GM18502 (cell line): ENCODE measurements around the gene ARAP2.

Experiments
- ATAC-seq: cut with Tn5 transposase; IDR thresholded peaks from one replicate; pipeline ENCODE4 v1.9.1; 2021; ENCODE audit warnings: mild to moderate bottlenecking; ENCODE audit not compliant: unreplicated experiment, poor library complexity

ARAP2 gene

DNA sequence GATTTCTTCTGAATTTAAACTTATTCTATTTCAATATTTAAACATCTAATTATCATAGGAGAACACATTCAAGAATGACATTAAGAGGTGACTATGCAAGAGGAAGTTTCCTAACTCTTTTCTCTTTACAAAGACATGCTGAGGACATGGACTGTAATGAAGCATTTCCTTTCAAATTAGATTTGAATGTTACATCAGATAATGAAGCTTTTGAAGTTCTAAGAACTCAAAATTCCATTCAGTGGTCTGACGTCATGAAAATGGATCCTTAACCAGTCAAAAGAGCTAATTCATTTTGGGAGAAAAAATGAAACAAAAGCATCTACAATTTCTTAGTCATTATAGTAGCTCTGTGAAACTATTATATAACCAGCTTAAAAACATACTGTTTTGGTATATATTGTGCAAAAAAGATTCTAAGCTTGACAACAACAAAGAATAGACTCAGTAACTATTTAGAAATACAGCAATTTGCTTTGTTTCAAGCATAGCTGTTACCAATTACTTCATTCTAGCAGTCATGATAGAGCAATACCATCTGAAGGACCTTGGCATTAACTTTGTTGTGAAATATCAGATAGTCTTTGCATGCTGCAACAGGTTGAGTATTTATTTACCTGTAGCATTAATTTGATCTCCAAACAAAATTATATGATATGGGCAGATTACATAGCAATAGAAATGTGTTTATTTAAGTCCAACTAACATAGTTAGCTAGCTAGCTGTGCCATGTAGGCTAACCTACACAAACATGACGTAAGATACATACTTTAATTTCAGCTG lies 23.4 kb upstream of the ARAP2 start:
- no peak for ATAC-seq

DNA sequence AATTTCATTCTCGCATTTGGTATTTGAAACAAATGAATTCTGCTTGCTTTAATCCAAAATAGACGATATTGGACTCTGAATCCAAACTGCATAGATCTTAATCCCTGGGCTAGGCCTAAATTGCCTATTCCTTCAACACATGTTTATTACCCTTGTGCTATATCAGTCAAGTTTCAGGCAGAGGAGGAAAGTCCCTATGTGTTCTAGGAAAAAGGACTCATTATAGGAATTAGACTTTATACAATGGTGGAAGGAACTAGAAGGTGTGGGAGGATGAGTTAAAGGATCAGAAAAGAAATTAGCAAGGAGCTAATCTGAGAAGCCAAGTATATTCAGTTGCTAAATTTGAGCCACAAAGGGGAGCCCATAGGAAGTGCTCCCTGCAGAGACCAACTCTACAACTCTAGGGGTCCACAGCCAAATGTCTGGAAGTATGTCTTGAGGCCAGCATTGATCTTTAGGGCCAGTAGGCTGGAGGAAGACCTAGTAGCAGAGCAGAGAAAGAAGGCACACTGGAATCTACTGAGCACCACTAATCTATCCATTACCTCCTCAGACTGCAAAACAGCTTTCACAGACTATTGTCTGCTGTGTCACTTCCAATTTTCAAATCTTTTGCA lies 20.0 kb upstream of the ARAP2 start:
- ATAC-seq: no peak

DNA sequence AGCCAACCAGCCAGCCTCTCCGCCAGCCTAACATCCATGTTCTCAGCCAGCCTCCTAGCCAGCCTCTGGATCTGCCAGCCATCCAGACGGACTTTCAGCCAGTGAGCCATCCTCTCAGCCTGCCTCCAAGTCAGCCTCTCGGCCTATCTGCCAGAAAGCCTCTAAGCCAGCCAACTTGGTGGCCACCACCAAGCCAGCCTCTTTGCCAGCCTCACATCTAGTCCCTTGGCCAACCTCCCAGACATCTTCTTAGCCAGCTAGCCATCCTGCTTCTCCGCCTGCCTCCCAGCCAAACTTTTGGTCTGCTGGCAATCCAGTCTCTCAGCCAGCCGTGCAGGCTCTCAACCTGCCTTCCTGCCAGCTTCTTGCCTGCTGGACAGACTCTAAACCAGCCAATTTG lies 16.4 kb upstream of the ARAP2 start:
- no peak for ATAC-seq

DNA sequence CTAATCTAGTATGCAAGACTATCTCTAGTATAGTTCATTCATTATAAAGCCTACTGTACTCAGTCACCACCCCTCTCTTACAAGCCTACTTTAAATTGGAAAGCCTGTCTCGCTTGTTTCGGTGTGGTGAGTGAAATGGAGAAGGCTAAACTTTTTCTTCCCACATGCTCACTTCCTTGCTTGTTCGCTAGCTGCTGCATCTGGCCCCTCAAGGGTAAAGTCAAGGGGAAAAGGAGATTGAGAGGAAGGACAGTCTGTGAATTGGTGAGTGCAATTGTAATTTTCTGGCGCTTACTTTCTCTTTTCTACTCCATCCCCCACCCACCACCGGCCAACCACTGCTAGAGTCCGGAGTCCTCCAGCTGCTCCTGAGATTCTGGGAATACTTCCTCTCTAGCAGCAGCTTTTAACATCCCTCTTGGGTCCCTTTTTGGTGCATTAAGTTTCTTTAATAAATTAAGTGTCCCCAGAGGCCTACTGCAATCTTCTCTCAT lies 12.1 kb upstream of the ARAP2 start:
- peak; percentile 67 for ATAC-seq

DNA sequence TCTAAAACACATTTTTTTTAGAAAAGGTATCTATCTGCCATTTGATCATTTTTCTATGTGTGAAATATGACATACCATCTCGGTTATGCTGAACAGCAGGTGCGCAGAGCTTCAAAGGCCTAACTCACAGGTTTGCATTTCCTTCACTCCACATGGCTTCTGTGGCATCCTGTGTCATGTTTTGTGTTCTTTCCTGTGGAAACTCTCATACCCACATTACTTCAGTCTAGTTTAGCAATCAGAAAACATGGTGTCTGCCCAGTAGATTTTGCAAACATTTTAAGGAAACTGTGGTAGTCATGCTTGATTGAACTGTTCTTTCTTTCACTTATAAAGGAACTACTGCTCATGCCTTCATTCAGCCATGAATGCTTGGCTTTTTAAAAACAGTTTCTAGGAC lies 11.3 kb upstream of the ARAP2 start:
- peak; percentile 80 for ATAC-seq

GRCh38 chr4:36254371-36254770 lies 10.1 kb upstream of the ARAP2 start:
- ATAC-seq: no peak

DNA sequence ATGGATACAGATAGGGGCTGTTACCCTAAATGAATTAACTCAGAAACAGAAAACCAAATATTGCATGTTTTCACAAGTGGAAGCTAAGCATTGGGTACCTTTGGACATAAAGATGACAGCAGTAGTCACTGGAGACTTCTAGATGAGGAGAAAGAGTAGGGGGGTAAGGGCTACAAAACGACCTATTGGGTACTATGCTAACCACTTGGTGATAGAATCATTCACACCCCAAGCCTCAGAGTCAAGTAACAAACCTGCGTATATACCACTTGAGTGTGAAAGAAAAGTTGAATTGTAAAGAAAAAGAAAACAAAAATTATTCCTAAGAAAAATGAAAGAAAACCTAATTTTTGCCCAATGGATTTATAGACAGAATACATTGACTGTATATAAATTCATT lies 7.7 kb upstream of the ARAP2 start:
- no peak for ATAC-seq

- ATAC-seq: peak; percentile 33
These were observed 5.3 kb upstream of the ARAP2 start for GRCh38 chr4:36249610-36250009.

GRCh38 chr4:36243355-36244256 lies 708 bp downstream of the ARAP2 start:
- peak; percentile 42 for ATAC-seq

GRCh38 chr4:36242629-36243354 lies 1.5 kb downstream of the ARAP2 start:
- no peak for ATAC-seq

DNA sequence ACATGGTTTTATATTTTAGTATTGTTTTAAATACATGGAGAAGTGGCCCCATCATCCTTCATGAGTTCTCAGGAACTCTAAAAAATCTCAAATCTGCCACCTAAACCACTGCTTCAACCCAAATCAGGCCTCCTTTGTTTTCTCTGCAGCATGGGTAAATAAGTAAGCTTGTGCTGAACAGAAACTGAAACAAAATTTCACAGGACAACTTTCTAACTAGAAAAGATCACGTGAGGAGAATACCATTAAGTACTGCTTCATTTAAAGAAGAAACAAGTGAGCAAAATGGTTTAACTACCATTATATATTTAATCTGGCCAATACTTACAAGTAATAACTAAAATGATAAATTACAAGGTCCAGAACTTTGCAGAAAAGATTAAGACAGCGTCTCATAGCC lies 2.5 kb downstream of the ARAP2 start:
- ATAC-seq: peak; percentile 50

- ATAC-seq: no peak
These were observed 6.7 kb downstream of the ARAP2 start for GRCh38 chr4:36237366-36238313.

DNA sequence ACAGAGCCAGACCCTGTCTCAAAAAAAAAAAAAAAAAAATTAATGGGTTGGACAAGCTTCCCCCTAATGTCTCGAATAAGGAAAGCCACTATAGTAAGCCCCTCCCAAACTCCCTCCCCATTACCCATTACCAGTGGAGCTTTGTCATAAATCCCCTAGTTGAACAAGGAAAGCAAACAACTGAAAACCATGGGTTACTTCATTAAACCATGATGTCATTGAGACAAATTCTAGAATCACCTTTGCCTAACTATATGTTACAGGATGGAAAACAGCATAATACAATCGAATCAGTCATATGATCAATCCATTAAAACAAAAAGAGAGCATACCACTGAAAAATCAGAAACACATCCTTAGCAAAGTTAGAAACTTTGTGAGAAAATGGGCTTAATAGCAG lies 8.2 kb downstream of the ARAP2 start:
- ATAC-seq: no peak

- no peak for ATAC-seq
These were observed 9.0 kb downstream of the ARAP2 start for GRCh38 chr4:36235306-36235705.

- ATAC-seq: no peak
These were observed 10.6 kb downstream of the ARAP2 start for GRCh38 chr4:36233567-36234266.

- ATAC-seq: no peak
These were observed 13.8 kb downstream of the ARAP2 start for GRCh38 chr4:36230534-36230933.

DNA sequence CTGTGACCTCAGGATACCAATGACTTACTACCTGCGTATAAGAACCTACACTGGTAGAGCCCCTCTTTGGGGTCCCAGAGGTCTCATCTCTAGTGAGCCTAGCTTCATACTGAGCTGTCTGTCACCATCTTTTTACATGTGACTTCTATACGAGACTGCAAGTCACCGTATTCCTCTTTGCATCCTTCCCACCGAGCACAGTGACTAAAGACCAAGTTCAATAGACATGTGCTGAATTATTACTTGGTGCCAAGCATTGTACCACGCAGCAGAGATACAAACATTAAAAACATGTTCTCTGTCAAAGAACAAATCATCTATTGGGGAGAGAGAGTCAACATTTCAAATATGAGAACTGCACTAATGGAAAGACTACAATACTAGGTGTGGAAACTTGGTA lies 16.4 kb downstream of the ARAP2 start:
- ATAC-seq: no peak

DNA sequence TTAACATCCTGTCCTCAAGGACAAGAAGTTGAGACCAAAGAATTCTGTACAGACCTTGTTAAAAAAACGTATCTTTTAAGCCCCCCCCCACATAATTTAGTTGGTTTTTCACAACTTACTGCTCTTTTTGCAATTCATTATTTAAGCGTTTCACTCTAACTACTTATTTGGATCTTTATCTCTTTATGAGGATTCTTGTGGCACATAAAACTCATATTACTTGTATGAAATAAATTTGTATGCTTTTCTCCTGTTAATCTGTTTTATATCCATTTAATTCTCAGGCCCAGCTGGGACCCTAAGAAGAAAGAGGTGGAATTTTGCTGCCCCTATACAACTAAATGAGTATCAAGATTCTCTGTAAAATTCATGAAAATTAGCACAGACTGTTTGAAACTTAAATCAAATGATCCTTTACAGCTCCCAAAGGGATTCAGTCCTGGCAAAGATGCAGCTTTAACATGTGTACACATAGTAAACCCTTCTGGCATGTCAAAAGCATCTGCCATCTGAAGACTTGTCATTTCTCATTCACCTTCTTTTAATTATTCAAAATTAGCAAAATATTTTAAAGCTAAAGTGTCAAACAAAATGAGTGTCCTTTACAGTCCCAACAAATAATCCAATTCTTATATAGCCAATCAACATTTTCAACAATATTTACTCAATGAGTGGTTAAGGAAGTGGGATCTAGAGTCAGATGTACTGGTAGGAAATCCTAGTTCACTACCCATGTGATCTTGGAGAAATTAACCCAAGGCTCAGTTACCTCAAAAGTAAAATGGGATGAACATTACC lies 17.7 kb downstream of the ARAP2 start:
- ATAC-seq: no peak
